ENCODE data around the gene EFCAB9.

The EFCAB9 gene

GRCh38 chr5:172166030-172166826 lies 27.7 kb upstream of the EFCAB9 start:
- no peak for DNase-seq

GRCh38 chr5:172167895-172168294 lies 26.1 kb upstream of the EFCAB9 start:
- DNase-seq: no peak

DNA sequence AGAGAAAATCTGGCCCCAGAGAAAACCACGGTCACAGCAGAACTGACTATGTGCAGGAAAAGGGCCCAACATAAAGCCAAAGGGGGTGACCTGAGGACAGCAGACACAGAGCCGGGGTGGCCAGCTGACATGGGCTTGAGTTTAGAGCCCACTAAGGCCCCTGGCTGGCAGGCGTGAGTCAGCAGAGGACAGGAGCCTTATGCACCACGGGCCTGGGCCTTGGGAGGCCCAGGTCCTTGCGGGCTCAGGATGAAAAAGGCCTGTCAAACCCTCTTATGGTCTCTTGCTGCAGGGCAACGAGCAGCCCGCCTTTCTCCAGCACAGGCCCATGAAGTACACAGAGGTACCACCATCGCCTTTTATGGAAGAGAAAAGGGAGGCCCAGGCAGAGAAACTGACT lies 25.7 kb upstream of the EFCAB9 start:
- DNase-seq: no peak

DNA sequence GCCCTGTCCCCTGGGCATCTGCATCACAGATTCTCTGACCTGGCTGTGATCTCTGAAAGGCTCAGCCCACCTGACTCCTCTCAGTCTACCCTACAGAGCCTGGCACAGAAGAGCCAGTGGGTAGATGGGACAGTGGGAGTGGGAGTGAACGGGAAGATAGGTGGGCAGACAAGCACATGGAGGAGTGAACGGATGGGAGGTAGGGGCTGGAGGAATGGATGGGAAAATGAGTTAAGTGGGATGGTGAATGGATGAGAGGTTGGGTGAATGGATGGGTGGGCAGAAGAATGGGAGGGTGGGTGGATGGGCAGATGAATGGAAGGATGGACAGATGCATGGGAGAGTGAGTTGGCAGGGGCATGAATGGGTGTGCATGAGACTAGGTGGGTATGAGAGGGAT lies 24.8 kb upstream of the EFCAB9 start:
- no peak for DNase-seq

GRCh38 chr5:172170251-172170701 lies 23.7 kb upstream of the EFCAB9 start:
- no peak for DNase-seq

DNA sequence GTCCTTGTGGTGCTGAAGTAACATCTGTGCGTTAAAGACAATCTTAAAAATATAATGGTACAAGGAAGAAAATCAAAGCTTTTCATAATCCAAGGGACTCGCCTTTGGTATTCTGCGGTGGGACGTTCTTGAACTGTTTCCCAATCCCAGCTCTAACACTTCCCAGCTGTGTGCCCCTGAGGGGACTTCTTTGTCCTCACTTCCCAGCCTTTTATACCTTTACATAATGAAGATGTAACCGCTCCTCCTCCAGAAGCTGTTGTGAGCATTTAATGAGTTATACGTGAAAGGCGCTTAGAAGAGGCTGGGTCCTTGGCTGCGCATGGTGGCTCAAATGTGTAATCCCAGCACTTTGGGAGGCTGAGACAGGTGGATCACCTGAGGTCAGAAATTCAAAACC lies 22.9 kb upstream of the EFCAB9 start:
- DNase-seq: no peak

DNA sequence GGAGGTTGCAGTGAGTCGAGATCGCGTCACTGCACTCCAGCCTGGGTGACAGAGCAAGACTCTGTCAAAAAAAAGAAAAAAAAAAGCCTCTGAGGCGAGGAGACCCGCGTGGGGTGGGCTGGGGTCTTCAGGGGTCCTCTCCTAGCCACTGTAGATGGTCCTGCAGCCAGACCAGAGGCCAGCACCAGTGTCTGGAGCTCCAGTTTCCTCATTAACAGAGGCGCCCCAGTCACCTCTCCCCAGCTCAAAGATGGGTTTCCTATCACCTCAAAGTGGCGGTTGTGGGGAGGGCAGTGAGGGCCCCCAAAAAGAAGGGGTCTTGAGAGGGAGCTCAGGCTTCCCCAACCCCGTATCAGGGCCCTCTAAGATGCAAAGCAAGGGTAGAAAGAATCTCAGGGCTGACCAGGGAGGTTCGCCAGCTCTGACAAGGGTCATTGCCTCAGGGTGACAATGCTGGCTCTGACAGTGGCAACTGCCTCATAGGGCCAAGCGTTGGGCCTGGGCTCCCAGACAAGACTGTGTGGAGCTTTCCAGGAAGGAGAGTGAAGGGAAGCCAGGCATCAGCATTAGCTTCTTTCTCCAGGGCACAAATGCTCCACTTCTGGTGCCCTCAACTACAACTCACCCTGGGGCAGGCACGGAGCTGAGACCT lies 20.9 kb upstream of the EFCAB9 start:
- DNase-seq: no peak

DNA sequence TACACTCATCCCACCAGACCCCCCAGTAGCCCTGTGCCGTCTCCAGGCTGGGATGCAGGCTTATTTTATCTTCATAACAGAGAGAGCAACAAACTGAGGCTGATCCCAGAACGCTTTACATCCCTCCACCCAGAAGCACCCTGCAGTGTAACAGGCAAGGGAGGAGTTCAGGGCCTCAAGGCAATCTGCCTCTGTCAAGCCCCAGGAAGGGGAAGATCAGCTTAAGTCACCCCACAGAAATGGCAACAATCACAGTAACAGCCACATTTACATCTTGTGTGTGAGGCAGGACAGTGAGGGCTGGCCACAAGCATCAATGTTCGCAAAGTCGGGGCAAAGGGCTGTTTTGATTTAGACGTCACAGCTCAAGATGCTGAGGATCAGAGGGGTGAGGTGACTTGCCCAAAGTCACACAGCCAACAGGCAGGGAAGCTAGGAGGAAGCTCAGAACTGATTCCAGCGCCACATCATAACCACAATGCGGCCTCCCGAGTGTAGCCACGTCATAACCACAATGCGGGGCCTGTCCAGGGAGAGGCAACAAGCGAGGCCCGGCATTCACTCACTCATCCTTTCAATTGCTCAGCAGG lies 20.3 kb upstream of the EFCAB9 start:
- DNase-seq: peak; percentile 72

- no peak for DNase-seq
Observed at GRCh38 chr5:172175263-172175719, 18.7 kb upstream of the EFCAB9 start.

- DNase-seq: no peak
Observed at GRCh38 chr5:172177176-172177575, 16.8 kb upstream of the EFCAB9 start.

GRCh38 chr5:172178301-172178987 lies 15.5 kb upstream of the EFCAB9 start:
- DNase-seq: no peak

DNA sequence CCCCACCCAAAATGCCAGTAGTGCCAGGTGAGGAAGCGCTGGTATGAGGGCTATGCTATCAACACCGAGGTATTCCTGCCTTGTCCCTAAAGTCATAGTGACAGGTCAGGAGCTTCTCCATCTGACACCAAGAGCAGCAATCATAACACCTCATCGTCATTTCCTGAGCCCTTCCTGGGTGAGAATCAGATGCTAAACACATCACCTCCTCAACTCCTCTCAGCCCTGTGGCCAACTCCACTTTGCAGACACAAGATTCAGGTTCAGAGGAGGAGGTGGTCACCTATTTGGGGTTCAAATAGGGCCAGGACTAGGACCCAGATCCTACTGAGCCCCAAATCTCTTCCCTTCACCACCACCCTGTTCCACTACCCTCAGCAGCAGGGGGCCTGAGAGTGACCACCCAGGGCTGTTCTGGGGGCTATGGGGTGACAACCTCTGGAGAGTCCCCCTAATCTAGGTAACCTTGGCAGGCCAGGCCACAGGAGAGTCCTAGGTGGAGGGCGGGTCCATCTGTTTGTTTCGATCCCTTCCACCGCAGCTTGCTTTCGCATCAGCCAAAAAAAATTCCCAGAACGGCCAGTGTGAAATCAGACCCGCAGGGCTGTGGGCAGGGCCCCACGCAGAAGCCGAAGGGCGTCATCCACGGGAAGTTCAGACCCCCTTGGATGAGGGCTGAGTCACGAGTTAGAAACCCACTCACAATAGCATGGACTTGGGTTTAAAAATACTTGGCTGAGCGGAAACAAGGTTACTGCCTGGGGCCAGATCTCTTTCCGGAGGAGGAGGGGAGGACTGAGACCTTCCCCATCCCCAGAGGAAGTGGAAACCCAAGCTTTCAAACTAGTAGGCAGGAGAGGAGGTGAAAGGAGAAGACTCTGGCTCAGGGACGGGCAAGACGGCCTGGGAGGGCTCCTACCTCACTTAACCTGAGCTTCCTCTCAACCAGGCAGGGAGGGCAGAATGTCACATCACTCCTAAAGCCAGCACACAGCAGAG lies 14.7 kb upstream of the EFCAB9 start:
- DNase-seq: peak; percentile 31

DNA sequence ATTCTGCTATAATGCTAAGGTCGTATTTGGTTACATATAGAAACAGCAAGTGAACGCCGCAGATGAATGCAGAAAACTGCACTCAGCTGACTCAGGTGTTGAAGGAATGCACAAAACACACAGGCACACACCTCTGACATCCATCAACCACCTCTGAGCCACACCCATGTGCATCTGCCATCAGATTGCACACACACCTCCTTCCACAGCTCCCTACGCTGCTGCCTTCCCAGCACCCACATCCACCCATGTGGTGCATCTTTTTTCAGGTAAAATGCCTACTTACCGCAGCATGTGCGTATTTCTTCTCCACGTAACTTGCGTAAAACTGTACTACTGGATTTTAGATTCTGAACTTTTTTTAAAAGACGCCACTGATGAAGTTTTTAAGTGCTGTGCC lies 13.0 kb upstream of the EFCAB9 start:
- no peak for DNase-seq

DNA sequence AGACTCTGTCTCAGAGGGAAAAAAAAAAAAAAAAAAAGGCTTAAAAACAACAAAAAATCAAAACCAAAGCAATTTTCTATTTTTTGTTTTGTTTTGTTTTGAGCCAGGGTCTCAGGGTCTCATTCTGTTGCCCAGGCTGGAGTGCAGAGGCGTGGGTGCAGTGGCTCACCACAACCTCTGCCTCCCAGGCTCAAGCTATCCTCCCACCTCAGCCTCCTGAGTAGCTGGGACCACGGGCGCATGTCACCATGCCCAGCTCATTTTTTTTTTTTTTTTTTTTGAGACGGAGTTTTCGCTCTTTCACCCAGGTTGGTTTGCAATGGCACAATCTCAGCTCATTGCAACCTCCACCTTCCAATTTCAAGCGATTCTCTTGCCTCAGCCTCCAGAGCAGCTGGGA lies 11.7 kb upstream of the EFCAB9 start:
- DNase-seq: no peak

DNA sequence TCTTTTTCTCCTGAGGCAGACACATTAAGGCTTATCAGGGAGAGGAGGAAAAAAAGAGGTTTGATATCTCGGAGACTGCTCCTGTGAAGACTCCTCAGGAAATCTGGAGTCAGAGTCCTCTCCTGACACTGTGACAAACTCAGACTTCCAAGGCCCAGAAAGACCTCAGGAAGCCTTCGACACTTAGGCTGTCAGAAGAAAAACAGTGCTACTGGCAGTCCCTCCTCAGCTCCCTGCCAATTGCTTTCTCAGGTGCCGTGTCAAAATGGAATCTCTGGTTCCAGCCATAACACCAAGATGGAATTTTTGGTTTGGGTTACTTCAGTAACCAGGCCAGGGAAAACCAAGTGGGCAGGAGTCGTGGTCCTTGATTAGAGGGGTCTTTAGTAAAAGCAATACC lies 10.1 kb upstream of the EFCAB9 start:
- DNase-seq: no peak

DNA sequence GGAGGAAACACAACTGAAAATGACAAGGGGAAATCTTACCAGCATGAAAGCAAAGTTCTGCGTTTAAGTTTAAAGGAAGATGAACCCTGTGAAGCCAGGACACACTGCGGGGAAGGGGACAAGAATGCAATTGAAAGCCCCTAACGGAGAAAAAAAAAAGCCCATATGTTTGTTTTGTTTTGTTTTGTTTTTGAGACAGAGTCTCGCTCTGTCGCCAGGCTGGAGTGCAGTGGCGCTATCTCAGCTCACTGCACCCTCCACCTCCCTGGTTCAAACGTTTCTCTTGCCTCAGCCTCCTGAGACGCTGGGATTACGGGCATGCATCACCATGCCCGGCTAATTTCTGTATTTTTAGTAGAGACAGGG lies 8.9 kb upstream of the EFCAB9 start:
- DNase-seq: no peak

DNA sequence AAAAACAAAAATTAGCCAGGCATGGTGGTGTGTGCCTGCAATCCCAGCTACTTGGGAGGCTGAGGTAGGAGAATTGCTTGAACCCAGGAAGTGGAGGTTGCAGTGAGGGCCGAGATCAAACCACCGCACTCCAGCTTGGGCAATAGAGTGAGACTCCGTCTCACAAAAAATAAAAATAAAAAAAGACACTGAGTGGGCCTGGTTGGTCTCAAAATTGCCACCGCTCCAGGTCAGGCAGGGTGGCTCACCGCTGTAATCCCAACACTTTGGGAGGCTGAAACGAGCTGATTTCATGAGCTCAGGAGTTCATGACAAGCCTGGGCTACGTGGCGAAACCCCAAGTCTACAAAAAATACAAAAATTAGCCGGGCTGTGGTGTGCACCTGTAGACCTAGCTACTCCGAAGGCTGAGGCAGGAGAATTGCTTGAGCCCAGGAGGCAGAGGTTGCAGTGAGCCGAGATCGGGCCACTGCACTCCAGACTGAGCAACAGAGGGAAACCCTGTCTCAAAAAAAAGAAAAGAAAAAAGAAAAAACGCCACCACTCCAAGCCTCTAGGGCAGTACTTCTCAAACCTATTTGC lies 7.8 kb upstream of the EFCAB9 start:
- DNase-seq: no peak

- peak; percentile 92 for DNase-seq
Observed at GRCh38 chr5:172187118-172188032, 6.6 kb upstream of the EFCAB9 start.

GRCh38 chr5:172188033-172188892 lies 5.7 kb upstream of the EFCAB9 start, which contains the start of gene STK10:
TSS of gene STK10 (minus strand) at chr5:172188224. CDS start at chr5:172188042, 182 bp downstream.
- DNase-seq: peak; percentile 87

Measured in NCI-H226 (cell line).